C4-2B (cell line): ENCODE measurements around the gene POU2AF1.
"Not testable (repeated sequence)": the region's sequence is repeated elsewhere in the genome, so short reads cannot be mapped to it uniquely, and the experiment has no call there.

Experiments
- H3K27ac ChIP-seq: fragments of 450-650 bp; 2 replicates; pipeline ENCODE4 v1.5.1; 2017
- CTCF ChIP-seq: fragments of 450-650 bp; conservative IDR thresholded peaks from 2 replicates; pipeline ENCODE4 v1.5.1; 2017; ENCODE audit warnings: mild to moderate bottlenecking
- ZFX ChIP-seq: fragments of 450-650 bp; IDR thresholded peaks from 2 replicates; pipeline ENCODE4 v1.6.1; 2017

Gene POU2AF1

GRCh38 chr11:111400595-111400994 is 21.5 kb upstream of the POU2AF1 start:
- no peak for TF ChIP-seq CTCF
- TF ChIP-seq ZFX = no peak
- H3K27ac ChIP-seq = no peak overlapping the region

GRCh38 chr11:111399187-111400031 is 20.3 kb upstream of the POU2AF1 start:
- no peak overlapping the region for H3K27ac ChIP-seq
- TF ChIP-seq CTCF (no peak), ZFX (no peak)

GRCh38 chr11:111397034-111397433 is 18.0 kb upstream of the POU2AF1 start:
- TF ChIP-seq CTCF (no peak), ZFX (no peak)
- H3K27ac ChIP-seq = no peak overlapping the region

- TF ChIP-seq CTCF (no peak), ZFX (no peak)
- H3K27ac ChIP-seq = no peak overlapping the region
Observed at GRCh38 chr11:111395749-111396148, 16.7 kb upstream of the POU2AF1 start.

- TF ChIP-seq CTCF (no peak), ZFX (no peak)
- H3K27ac ChIP-seq = no peak overlapping the region
Observed at GRCh38 chr11:111395081-111395480, 16.0 kb upstream of the POU2AF1 start.

GRCh38 chr11:111394147-111394546 is 15.1 kb upstream of the POU2AF1 start:
- not testable (repeated sequence) for H3K27ac ChIP-seq

GRCh38 chr11:111393585-111393984 is 14.5 kb upstream of the POU2AF1 start:
- no peak for TF ChIP-seq ZFX
- no peak for TF ChIP-seq CTCF
- no peak overlapping the region for H3K27ac ChIP-seq

- TF ChIP-seq CTCF (no peak), ZFX (no peak)
- no peak overlapping the region for H3K27ac ChIP-seq
Observed at GRCh38 chr11:111393096-111393495, 14.0 kb upstream of the POU2AF1 start.
